ENCODE results near the gene LRRC18. TPM values are rescaled to one million over a fixed set of nuclear protein-coding genes. Genes with fewer than 3 reads are reported as not detected.

LRRC18 gene
- polyA plus RNA-seq, 1 of the 3 experiments (the other 2 are of a cell fraction) = not detected

GRCh38 chr10:48946891-48947500 lies 7.4 kb upstream of the LRRC18 start:
- ChIA-PET POLR2A (no interaction called here), CTCF (interaction anchor here (1.4 kb wide), 1 partner anchor 12 kb away, joined by 3 read pairs; no protein-coding TSS in a partner anchor)
- no peak overlapping the region for H3K4me3 ChIP-seq (ENCODE audit: low read depth in 2 of 2, low read length in 1 of 2)
- H4K20me1 ChIP-seq (ENCODE audit: insufficient read depth) = no peaks in the 10 kb centered on the region
- no peak overlapping the region for H3K4me2 ChIP-seq
- H3K4me1 ChIP-seq (ENCODE audit: control insufficient read depth in 1 of 2, insufficient read depth in 2 of 2, low read depth in 1 of 2, low read length in 1 of 2) = peaks cover 0 to 18% of the 10 kb centered on the region in 2 experiments; a peak in 1 of 4 replicates
- no peaks in the 10 kb centered on the region for H3K27me3 ChIP-seq (ENCODE audit: insufficient read depth)
- H3F3A ChIP-seq (replicated peaks; ENCODE audit: insufficient read depth) = no peaks in the 10 kb centered on the region
- TF ChIP-seq RFX5 (IDR thresholded peaks at IDR 0.05; ENCODE audit: low read length) (no peak), FOXM1 (IDR thresholded peaks at IDR 0.05; ENCODE audit: low read depth) (no peak), FOXJ3 (CRISPR knock-in tag; IDR thresholded peaks at IDR 0.05) (no peak), SIN3A (IDR thresholded peaks at IDR 0.05; ENCODE audit: borderline replicate concordance, low read depth, low read length) (no peak), POLR2AphosphoS5 (IDR thresholded peaks at IDR 0.05; ENCODE audit: low read depth, low read length) (no peak), USF1 (IDR thresholded peaks at IDR 0.05; ENCODE audit: borderline replicate concordance, low read depth) (no peak), IRF3 (IDR thresholded peaks at IDR 0.05; ENCODE audit: low read depth, low read length) (no peak), MEF2A (IDR thresholded peaks at IDR 0.05; ENCODE audit: borderline replicate concordance, low read depth) (no peak), JUND (IDR thresholded peaks at IDR 0.05) (no peak)
- TF ChIP-seq, protein P1, sequence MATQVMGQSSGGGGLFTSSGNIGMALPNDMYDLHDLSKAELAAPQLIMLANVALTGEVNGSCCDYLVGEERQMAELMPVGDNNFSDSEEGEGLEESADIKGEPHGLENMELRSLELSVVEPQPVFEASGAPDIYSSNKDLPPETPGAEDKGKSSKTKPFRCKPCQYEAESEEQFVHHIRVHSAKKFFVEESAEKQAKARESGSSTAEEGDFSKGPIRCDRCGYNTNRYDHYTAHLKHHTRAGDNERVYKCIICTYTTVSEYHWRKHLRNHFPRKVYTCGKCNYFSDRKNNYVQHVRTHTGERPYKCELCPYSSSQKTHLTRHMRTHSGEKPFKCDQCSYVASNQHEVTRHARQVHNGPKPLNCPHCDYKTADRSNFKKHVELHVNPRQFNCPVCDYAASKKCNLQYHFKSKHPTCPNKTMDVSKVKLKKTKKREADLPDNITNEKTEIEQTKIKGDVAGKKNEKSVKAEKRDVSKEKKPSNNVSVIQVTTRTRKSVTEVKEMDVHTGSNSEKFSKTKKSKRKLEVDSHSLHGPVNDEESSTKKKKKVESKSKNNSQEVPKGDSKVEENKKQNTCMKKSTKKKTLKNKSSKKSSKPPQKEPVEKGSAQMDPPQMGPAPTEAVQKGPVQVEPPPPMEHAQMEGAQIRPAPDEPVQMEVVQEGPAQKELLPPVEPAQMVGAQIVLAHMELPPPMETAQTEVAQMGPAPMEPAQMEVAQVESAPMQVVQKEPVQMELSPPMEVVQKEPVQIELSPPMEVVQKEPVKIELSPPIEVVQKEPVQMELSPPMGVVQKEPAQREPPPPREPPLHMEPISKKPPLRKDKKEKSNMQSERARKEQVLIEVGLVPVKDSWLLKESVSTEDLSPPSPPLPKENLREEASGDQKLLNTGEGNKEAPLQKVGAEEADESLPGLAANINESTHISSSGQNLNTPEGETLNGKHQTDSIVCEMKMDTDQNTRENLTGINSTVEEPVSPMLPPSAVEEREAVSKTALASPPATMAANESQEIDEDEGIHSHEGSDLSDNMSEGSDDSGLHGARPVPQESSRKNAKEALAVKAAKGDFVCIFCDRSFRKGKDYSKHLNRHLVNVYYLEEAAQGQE (IDR thresholded peaks at IDR 0.05; ENCODE audit: low read depth, low read length) = no peak
- H3K36me3 ChIP-seq (replicated peaks in 1 of 2; ENCODE audit: control insufficient read depth in 1 of 2, insufficient read depth in 2 of 2, low read length in 1 of 2) = no peaks in the 10 kb centered on the region
- no peak overlapping the region for H3K27ac ChIP-seq (ENCODE audit: low read depth in 2 of 2, low read length in 1 of 2)
- WGBS (ENCODE audit: low lambda C conversion rate) = 56% methylated on average over 12 of the region's 12 CpGs
- DNase-seq = no peak
- no peaks in the 10 kb centered on the region for H3K9me2 ChIP-seq
- no peak overlapping the region for H2AFZ ChIP-seq (ENCODE audit: low read depth)
- no peaks in the 10 kb centered on the region for H3K79me2 ChIP-seq (ENCODE audit: insufficient read depth)
- H3K9ac ChIP-seq = no peak overlapping the region
- no peaks in the 10 kb centered on the region for H3K9me3 ChIP-seq

GRCh38 chr10:48946332-48946731 lies 6.7 kb upstream of the LRRC18 start:
- H3K27me3 ChIP-seq (ENCODE audit: insufficient read depth) = no peaks in the 10 kb centered on the region
- H2AFZ ChIP-seq (ENCODE audit: low read depth) = no peak overlapping the region
- no peak for DNase-seq
- no peaks in the 10 kb centered on the region for H3K9me2 ChIP-seq
- no peaks in the 10 kb centered on the region for H3F3A ChIP-seq (replicated peaks; ENCODE audit: insufficient read depth)
- ChIA-PET POLR2A (no interaction called here), CTCF (interaction anchor here (0.9 to 1.4 kb wide), 2 partner anchors 13 to 289 kb away, joined by 3 read pairs; no protein-coding TSS in a partner anchor)
- H3K36me3 ChIP-seq (replicated peaks in 1 of 2; ENCODE audit: control insufficient read depth in 1 of 2, insufficient read depth in 2 of 2, low read length in 1 of 2) = no peaks in the 10 kb centered on the region
- no peak for TF ChIP-seq ELF1 (IDR thresholded peaks at IDR 0.05)
- TF ChIP-seq FOXJ3 (CRISPR knock-in tag; IDR thresholded peaks at IDR 0.05) = no peak
- TF ChIP-seq RAD21 (IDR thresholded peaks at IDR 0.05; ENCODE audit: low read length) = no peak
- no peak for TF ChIP-seq USF2 (IDR thresholded peaks at IDR 0.05; ENCODE audit: borderline replicate concordance, low read depth, low read length)
- TF ChIP-seq RXRA (IDR thresholded peaks at IDR 0.05; ENCODE audit: borderline replicate concordance, low read depth) = no peak
- TF ChIP-seq FOXM1 (IDR thresholded peaks at IDR 0.05; ENCODE audit: low read depth) = no peak
- no peak for TF ChIP-seq JUND (IDR thresholded peaks at IDR 0.05)
- no peak for TF ChIP-seq USF1 (IDR thresholded peaks at IDR 0.05; ENCODE audit: borderline replicate concordance, low read depth)
- no peak for TF ChIP-seq CHD2 (IDR thresholded peaks at IDR 0.05; ENCODE audit: low read length, partially characterized antibody)
- TF ChIP-seq EP300 (IDR thresholded peaks at IDR 0.05; ENCODE audit: borderline replicate concordance in 1 of 2, low read depth in 1 of 2, low read length in 1 of 2) = no peak
- TF ChIP-seq NFIC (IDR thresholded peaks at IDR 0.05; ENCODE audit: borderline replicate concordance) = no peak
- no peak for TF ChIP-seq MEF2A (IDR thresholded peaks at IDR 0.05; ENCODE audit: borderline replicate concordance, low read depth)
- no peak for TF ChIP-seq MAX (IDR thresholded peaks at IDR 0.05; ENCODE audit: low read depth)
- H3K79me2 ChIP-seq (ENCODE audit: insufficient read depth) = no peaks in the 10 kb centered on the region
- WGBS (ENCODE audit: low lambda C conversion rate) = 40% methylated on average over 5 of the region's 5 CpGs
- H4K20me1 ChIP-seq (ENCODE audit: insufficient read depth) = no peaks in the 10 kb centered on the region
- H3K4me2 ChIP-seq = no peak overlapping the region
- no peak overlapping the region for H3K4me3 ChIP-seq (ENCODE audit: low read depth in 2 of 2, low read length in 1 of 2)
- no peak overlapping the region for H3K27ac ChIP-seq (ENCODE audit: low read depth in 2 of 2, low read length in 1 of 2)
- H3K9me3 ChIP-seq = no peaks in the 10 kb centered on the region
- peaks cover 0 to 12% of the 10 kb centered on the region in 2 experiments; a peak in 1 of 4 replicates for H3K4me1 ChIP-seq (ENCODE audit: control insufficient read depth in 1 of 2, insufficient read depth in 2 of 2, low read depth in 1 of 2, low read length in 1 of 2)
- no peak overlapping the region for H3K9ac ChIP-seq

Measured in SK-N-SH (cell line).